SU-DHL-6 (cell line): ENCODE measurements around the gene TXNDC5.

Experiments used
- EZH2phosphoT487 ChIP-seq: fragments of 200-600 bp; sonication (generic), shearing (Covaris generic); conservative IDR thresholded peaks from 2 replicates; pipeline ENCODE4 v1.6.1; 2018; ENCODE audit warnings: mild to moderate bottlenecking, antibody characterized with exemption, low read length, moderate library complexity, mixed read lengths
- TF ChIP-seq, protein P1 (sequence below): fragments of 200-600 bp; sonication (generic); IDR thresholded peaks from one replicate; pipeline ENCODE4 v1.5.1; 2017; ENCODE audit warnings: antibody characterized with exemption, mild to moderate bottlenecking, low read length, moderate library complexity; ENCODE audit not compliant: insufficient read depth, poor library complexity, severe bottlenecking

DNA sequence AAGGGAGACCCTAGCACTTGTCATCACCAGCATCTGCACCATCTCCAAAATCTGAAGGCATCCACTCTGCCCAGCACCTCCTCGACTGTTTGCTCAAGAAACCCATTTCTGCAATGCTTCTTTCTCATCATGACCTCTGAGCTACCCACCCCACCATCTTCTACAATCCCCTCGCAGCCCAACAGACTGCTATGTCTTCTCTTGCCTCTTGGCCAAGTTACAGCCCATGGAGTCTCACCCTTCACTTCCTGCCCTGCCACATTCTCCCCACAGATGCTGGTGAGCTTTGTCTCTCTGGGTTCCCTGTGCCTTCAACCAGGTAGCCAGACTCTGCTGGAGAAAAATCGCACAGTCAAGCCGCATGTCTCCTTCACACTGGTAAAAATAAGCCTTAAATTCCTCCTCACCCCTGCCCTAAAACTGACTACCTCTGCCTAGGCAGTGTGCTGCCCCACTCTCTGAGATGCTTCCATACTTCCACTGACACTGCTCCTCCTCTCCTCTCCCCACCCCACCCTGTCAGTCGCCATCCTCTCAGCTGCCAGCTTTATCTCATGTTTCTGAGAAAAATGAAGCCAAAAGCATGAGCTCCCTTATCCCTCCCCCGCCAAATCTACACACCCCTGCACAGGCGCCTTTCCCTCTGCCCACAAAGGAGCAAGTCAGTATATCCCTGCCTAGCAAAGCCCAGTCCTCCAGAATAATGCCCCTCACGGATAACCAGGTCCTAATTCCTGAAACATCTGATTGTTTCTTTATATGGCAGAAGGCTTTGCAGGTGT, 2.3 kb upstream of the TXNDC5 start:
- TF ChIP-seq, protein P1, sequence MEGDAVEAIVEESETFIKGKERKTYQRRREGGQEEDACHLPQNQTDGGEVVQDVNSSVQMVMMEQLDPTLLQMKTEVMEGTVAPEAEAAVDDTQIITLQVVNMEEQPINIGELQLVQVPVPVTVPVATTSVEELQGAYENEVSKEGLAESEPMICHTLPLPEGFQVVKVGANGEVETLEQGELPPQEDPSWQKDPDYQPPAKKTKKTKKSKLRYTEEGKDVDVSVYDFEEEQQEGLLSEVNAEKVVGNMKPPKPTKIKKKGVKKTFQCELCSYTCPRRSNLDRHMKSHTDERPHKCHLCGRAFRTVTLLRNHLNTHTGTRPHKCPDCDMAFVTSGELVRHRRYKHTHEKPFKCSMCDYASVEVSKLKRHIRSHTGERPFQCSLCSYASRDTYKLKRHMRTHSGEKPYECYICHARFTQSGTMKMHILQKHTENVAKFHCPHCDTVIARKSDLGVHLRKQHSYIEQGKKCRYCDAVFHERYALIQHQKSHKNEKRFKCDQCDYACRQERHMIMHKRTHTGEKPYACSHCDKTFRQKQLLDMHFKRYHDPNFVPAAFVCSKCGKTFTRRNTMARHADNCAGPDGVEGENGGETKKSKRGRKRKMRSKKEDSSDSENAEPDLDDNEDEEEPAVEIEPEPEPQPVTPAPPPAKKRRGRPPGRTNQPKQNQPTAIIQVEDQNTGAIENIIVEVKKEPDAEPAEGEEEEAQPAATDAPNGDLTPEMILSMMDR = no peak
- TF ChIP-seq EZH2phosphoT487 = 0 out of 2 replicates have a peak, but pooled peaks have one; percentile 87
